Left cardiac atrium (tissue), 4 donors: ENCODE measurements around the gene FAM217B. TPM values are rescaled to one million over a fixed set of nuclear protein-coding genes. Genes with fewer than 3 reads are reported as not detected.

Experiments
- ATAC-seq, 2 donors: fragments of 200-7000 bp; cut with Tn5 transposase; one replicate each; pipeline ENCODE4 v1.9.1; 2020; ENCODE audit warnings: mild to moderate bottlenecking in 2 of 2, moderate library complexity in 2 of 2
- DNase-seq: peaks from one replicate; pipeline ENCODE4 v3.0.0-alpha.2; 2020
- intact Hi-C, 2 donors: fragments of 100-400 bp; cut with DNase I; formaldehyde crosslinking; loops; one replicate each; pipeline versions ENCODE4 v1.14.1 to v1.15.1; 2022 to 2023
- long read RNA-seq: library from polyadenylated mRNA; unstranded; transcript quantifications from one replicate; pipeline ENCODE4 v2.0.0, GENCODE V29; 2021
- total RNA-seq, 2 donors: library from RNA; stranded (reverse); fragmentation: NEBNext Ultra II Directional; extraction: Animal tissue kit (Norgen Biotek cat#: 25700); gene quantifications; one replicate each; pipeline ENCODE4 v1.2.1, GENCODE V29; 2021
- donor health status: DM: no; HTN: yes; CAD: no.
- donor health status: DM: no; HTN: yes; CAD: no; lungs with severe emphysema.
- donor health status: DM: yes; HTN: yes; CAD: no.
- donor health status: Dilated cardiomyopathy.

Gene FAM217B, protein sequence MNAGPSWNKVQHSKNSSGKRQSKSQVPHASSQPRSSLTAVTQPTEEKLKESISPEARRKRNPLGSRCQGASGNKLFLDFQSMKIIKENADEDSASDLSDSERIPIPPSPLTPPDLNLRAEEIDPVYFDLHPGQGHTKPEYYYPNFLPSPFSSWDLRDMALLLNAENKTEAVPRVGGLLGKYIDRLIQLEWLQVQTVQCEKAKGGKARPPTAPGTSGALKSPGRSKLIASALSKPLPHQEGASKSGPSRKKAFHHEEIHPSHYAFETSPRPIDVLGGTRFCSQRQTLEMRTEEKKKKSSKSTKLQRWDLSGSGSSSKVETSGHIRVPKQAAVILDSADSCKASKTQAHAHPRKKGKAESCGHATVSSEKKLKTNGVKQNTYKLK
- total RNA-seq: 10 to 100 TPM; 10.2 to 29.0 TPM
- long read RNA-seq, full-length matches to known transcripts: 11 of 11 reads
- long read RNA-seq, partial matches to known transcripts: 0 of 11 reads
- long read RNA-seq, other reads (novel, unspliced or antisense): 0 of 11 reads

GRCh38 chr20:59940129-59940955, at the start of gene FAM217B, which contains the start of gene PPP1R3D:
Gene FAM217B (plus strand): TSS chr20:59940389. CDS start chr20:59943944, 3,555 bp downstream.
Gene PPP1R3D (minus strand): TSS chr20:59940305. CDS start chr20:59939931, 374 bp downstream.
- ATAC-seq: peak; percentile 96 to 98
- DNase-seq: peak; percentile 98
- intact Hi-C loops: no loop called here

- DNase-seq (no peak), ATAC-seq (no peak)
- intact Hi-C loops: no loop called here
Measured at GRCh38 chr20:59891581-59891980, 48.6 kb upstream of the FAM217B start.

DNA sequence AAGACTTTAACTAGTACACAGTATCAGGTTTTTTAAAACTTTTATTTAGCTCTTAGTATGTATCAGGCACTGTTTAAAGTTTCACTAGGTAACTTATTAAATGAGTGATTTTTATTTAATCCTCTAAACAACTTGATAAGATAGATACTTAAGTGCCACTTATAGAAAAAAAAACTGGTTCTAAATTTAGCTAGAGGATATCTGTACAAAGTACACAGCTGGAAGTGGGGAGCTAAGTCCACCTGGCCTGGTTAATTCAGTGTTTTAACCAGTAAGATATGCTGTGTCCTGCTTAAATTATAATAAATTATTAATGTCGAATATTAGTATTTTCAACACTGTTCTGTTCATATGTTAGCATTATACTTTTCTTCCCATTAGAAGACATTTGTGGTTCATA, 44.3 kb upstream of the FAM217B start:
- no peak for ATAC-seq
- no peak for DNase-seq
- intact Hi-C loops: no loop called here

- intact Hi-C loops: no loop called here
- DNase-seq: no peak
- ATAC-seq: no peak
Measured at GRCh38 chr20:59902470-59902869, 37.7 kb upstream of the FAM217B start.

DNA sequence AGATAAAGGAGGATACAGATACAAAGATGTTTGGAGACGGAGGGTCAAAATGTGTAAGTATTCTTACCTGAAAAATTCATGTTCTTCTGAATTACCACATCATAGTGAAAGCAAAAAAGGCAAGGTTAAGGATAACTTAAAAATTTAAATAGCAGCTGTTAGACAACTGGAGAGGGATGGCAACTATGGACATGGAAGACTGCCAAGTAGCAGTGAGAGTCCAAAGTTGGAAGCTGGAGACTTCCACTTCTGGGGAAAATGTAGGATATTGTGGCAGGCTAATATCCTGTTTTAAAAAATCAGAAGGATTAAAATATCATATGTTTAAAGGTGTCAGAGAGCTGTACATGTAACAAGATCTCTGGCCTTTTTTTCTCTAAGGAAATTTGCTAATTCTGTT, 36.6 kb upstream of the FAM217B start:
- ATAC-seq (no peak), DNase-seq (no peak)
- intact Hi-C loops: no loop called here

DNA sequence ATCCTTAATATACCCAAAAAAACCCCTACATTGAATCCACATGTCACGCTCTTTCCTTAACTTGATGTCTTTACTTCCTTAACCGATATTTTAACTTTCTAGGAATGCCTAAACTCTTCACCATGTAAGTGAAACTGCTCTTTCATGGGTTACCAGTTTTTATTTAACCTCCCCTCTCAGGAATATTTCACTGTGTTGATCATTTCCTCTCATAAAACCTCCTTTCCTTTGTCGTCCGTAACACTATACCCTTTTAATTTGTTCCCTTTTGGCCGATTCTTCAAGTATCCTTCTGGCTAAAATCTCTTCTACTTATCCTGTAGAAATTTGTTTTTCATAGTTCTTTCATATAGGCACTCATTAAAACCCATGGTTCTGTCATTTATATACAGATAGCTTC, 31.3 kb upstream of the FAM217B start:
- ATAC-seq (no peak), DNase-seq (no peak)
- intact Hi-C loops: no loop called here

DNA sequence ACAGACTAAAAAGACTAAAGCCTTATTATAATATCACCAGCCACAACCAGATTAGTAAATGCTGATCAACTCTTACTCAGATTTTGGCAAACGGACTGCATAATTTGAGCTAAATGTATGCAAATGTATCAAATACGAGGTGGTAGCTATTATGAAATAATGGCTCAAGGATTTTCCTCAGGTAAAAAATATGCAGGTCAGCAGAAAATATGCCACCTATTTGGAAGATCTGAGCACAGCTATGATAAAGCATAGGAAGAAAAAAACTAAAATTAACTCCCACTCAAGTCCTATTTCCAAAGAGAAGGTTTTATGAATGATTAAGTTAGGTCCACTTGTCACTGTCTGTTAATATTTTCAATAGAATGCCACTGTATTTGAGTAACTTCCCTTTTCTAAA, 29.1 kb upstream of the FAM217B start:
- intact Hi-C loops: no loop called here
- DNase-seq (no peak), ATAC-seq (no peak)

- ATAC-seq (no peak), DNase-seq (no peak)
- intact Hi-C loops: no loop called here
Measured at GRCh38 chr20:59912609-59913008, 27.6 kb upstream of the FAM217B start.

- ATAC-seq (no peak), DNase-seq (no peak)
- intact Hi-C loops: no loop called here
Measured at GRCh38 chr20:59920944-59921343, 19.2 kb upstream of the FAM217B start.

DNA sequence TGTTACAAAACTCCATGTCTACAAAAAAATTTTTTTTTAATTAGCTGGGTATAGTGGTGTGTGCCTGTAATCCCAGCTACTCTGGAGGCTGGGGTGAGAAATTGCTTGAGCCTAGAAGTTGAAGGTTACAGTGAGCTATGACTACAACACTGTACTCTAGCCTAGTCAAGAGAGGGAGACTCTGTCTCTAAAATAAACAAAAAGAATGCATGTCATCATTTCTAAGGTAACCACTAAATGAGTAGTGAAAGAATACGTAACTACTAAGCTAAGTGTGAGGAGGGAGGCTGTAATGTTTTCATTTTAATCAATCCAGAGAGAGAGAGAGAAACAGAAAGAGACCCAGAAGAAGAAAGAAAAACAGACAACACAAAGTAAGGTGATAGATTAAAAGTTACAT, 16.7 kb upstream of the FAM217B start:
- no peak for DNase-seq
- intact Hi-C loops: no loop called here
- ATAC-seq: no peak

GRCh38 chr20:59925359-59925758, 14.8 kb upstream of the FAM217B start:
- no peak for DNase-seq
- intact Hi-C loops: no loop called here
- no peak for ATAC-seq

- DNase-seq (no peak), ATAC-seq (no peak)
- intact Hi-C loops: no loop called here
Measured at GRCh38 chr20:59925899-59926298, 14.3 kb upstream of the FAM217B start.

GRCh38 chr20:59931511-59932312, 8.5 kb upstream of the FAM217B start:
- intact Hi-C loops: no loop called here
- ATAC-seq: no peak
- DNase-seq: no peak

GRCh38 chr20:59932616-59933295, 7.4 kb upstream of the FAM217B start:
- ATAC-seq (no peak), DNase-seq (peak; percentile 36)
- intact Hi-C loops: no loop called here

DNA sequence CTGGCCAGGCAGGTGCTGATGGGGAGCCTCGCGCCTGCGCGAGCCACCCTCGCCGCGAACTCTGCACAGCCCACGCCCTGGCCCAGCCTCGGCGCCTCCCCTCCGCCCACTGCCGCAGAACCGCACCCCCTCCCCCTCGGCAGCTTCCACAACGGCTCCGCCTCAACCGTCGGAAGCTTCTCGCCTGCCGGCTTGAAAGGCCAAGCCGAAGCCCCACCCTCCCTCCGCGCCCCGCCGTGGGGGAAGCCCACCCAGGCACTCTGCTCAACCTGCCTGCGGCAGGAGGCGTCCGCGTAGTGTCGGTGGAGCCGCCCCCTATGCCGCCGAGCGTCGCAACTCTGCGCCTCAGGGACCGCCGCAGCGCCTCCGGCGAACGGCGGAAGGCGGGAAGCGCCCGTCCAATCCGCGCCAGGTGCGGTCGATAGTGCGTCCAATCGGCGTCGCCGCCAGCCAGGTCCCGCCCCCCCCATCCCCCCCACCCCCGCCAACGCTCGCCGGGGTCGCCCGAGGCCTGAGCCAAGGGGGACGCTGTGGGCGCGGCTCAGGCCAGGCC, 6.8 kb upstream of the FAM217B start, which contains the start of gene SYCP2:
TSS of gene SYCP2 (minus strand) at position 342 of the 553 bp plus-strand sequence. CDS start 11,224 bp downstream, outside the sequence.
- intact Hi-C loops: no loop called here
- peak; percentile 70 for DNase-seq
- ATAC-seq: peak; percentile 79 to 84

GRCh38 chr20:59933849-59934585, 6.2 kb upstream of the FAM217B start:
- ATAC-seq (peak; percentile 94), DNase-seq (peak; percentile 85)
- intact Hi-C loops: no loop called here

- no peak for DNase-seq
- ATAC-seq: no peak
- intact Hi-C loops: no loop called here
Measured at GRCh38 chr20:59935457-59936185, 4.6 kb upstream of the FAM217B start.
